Measurements from ENCODE around the gene CLCN3.

DNA sequence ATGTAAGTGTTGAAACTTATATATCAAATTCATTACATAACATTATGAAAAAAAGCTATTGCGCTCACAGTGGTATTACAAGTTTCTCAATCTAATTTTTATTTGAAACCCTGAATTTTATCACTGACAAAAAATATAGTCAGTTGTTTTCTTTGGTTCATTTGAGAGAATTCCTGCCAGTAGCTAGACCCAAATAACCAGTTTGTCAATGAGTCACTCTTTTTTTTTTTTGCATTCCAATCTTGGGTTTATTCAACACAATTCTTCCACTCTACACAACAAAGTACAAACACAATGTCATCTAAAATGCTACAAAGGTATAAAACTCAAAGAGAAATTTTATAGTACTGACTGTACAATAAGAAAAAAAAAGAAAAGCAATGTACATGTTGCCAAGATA is 124.2 kb downstream of the CLCN3 start:
- TF ChIP-seq RAD21 (IDR thresholded peaks at IDR 0.05): no peak
- TF ChIP-seq CTCF (IDR thresholded peaks at IDR 0.05; ENCODE audit: low read depth, low read length, missing input control): no peak
- no peak for TF ChIP-seq SP1 (IDR thresholded peaks at IDR 0.05)
- TF ChIP-seq, protein P1, sequence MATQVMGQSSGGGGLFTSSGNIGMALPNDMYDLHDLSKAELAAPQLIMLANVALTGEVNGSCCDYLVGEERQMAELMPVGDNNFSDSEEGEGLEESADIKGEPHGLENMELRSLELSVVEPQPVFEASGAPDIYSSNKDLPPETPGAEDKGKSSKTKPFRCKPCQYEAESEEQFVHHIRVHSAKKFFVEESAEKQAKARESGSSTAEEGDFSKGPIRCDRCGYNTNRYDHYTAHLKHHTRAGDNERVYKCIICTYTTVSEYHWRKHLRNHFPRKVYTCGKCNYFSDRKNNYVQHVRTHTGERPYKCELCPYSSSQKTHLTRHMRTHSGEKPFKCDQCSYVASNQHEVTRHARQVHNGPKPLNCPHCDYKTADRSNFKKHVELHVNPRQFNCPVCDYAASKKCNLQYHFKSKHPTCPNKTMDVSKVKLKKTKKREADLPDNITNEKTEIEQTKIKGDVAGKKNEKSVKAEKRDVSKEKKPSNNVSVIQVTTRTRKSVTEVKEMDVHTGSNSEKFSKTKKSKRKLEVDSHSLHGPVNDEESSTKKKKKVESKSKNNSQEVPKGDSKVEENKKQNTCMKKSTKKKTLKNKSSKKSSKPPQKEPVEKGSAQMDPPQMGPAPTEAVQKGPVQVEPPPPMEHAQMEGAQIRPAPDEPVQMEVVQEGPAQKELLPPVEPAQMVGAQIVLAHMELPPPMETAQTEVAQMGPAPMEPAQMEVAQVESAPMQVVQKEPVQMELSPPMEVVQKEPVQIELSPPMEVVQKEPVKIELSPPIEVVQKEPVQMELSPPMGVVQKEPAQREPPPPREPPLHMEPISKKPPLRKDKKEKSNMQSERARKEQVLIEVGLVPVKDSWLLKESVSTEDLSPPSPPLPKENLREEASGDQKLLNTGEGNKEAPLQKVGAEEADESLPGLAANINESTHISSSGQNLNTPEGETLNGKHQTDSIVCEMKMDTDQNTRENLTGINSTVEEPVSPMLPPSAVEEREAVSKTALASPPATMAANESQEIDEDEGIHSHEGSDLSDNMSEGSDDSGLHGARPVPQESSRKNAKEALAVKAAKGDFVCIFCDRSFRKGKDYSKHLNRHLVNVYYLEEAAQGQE (IDR thresholded peaks at IDR 0.05): no peak
- TF ChIP-seq YY1 (IDR thresholded peaks at IDR 0.05): no peak
- TF ChIP-seq JUND (IDR thresholded peaks at IDR 0.05): no peak
- TF ChIP-seq GABPA (IDR thresholded peaks at IDR 0.05 in 1 of 2, conservative IDR thresholded peaks at IDR 0.05 in 1 of 2): no peak
- TF ChIP-seq, protein P2, sequence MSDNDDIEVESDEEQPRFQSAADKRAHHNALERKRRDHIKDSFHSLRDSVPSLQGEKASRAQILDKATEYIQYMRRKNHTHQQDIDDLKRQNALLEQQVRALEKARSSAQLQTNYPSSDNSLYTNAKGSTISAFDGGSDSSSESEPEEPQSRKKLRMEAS (IDR thresholded peaks at IDR 0.05): no peak
- TF ChIP-seq EGR1 (IDR thresholded peaks at IDR 0.05; ENCODE audit: low read depth in 2 of 2): no peak
- no peak for TF ChIP-seq TAF1 (conservative IDR thresholded peaks at IDR 0.05)
- TF ChIP-seq, protein P3, sequence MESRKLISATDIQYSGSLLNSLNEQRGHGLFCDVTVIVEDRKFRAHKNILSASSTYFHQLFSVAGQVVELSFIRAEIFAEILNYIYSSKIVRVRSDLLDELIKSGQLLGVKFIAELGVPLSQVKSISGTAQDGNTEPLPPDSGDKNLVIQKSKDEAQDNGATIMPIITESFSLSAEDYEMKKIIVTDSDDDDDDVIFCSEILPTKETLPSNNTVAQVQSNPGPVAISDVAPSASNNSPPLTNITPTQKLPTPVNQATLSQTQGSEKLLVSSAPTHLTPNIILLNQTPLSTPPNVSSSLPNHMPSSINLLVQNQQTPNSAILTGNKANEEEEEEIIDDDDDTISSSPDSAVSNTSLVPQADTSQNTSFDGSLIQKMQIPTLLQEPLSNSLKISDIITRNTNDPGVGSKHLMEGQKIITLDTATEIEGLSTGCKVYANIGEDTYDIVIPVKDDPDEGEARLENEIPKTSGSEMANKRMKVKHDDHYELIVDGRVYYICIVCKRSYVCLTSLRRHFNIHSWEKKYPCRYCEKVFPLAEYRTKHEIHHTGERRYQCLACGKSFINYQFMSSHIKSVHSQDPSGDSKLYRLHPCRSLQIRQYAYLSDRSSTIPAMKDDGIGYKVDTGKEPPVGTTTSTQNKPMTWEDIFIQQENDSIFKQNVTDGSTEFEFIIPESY (IDR thresholded peaks at IDR 0.05): no peak
- no peak for TF ChIP-seq HNF4G (IDR thresholded peaks at IDR 0.05)
- TF ChIP-seq RXRA (IDR thresholded peaks at IDR 0.05): no peak
